ENCODE results near the gene DCLK2. TPM values are rescaled to one million over a fixed set of nuclear protein-coding genes. Genes with fewer than 3 reads are reported as not detected.

The DCLK2 gene
- total and polyA plus RNA-seq, 2 of the 4 experiments (the other 2 are of a cell fraction) = 11.3 to 15.5 TPM

GRCh38 chr4:150160473-150160872 lies 82.2 kb downstream of the DCLK2 start:
- H3K27me3 ChIP-seq (ENCODE audit: control insufficient read depth, insufficient read depth, low read length) = no peaks in the 10 kb centered on the region
- dilution Hi-C loops (cut with HindIII; ENCODE audit: low sequenced_read_pairs, unreplicated experiment) = no loop called here
- H2AK5ac ChIP-seq (ENCODE audit: low read depth, low read length) = no peak overlapping the region
- no peak overlapping the region for H3K23ac ChIP-seq (ENCODE audit: low read depth, low read length)
- no peak overlapping the region for H3K27ac ChIP-seq (ENCODE audit: insufficient read depth, low read length)
- no TSS peak for BruUV-seq (replicated peaks)
- TF ChIP-seq RAD21 (IDR thresholded peaks at IDR 0.05; ENCODE audit: low read length) (no peak), RFX5 (IDR thresholded peaks at IDR 0.05; ENCODE audit: low read depth, low read length) (no peak)
- no peak overlapping the region for H3K4ac ChIP-seq (ENCODE audit: low read depth, low read length)
- H3K56ac ChIP-seq (ENCODE audit: extremely low read depth, insufficient read depth, low read length) = no peak overlapping the region
- no peak overlapping the region for H4K8ac ChIP-seq (ENCODE audit: low read depth in 2 of 2, low read length in 2 of 2)
- no CpG with 5 or more reads among the region's 2 CpGs for WGBS, 2 experiments (ENCODE audit: extremely low coverage in 2 of 2, insufficient read length in 1 of 2)
- H3K79me1 ChIP-seq (ENCODE audit: low read depth in 1 of 2, low read length in 2 of 2) = peaks cover 51 to 65% of the 10 kb centered on the region in 2 experiments
- H3K9me1 ChIP-seq (ENCODE audit: insufficient read depth, low read length) = peaks cover 3% of the 10 kb centered on the region; the same call in 1 of the 2 replicates
- no peaks in the 10 kb centered on the region for H3K9me3 ChIP-seq (ENCODE audit: control insufficient read depth, insufficient read depth, low read length)
- H2AFZ ChIP-seq (replicated peaks; ENCODE audit: low read length, poor library complexity) = no peak overlapping the region
- H4K91ac ChIP-seq (ENCODE audit: insufficient read depth, low read depth, low read length) = no peak overlapping the region
- no peak overlapping the region for H2BK20ac ChIP-seq (ENCODE audit: low read depth, low read length)
- no peak overlapping the region for H3K18ac ChIP-seq (ENCODE audit: low read depth, low read length)
- H2AK9ac ChIP-seq (replicated peaks; ENCODE audit: low read depth, low read length, poor library complexity) = no peak overlapping the region
- no peaks in the 10 kb centered on the region for H4K20me1 ChIP-seq (ENCODE audit: insufficient read depth, low read length)
- no peak overlapping the region for H3K9ac ChIP-seq (ENCODE audit: low read depth, low read length)
- no peak overlapping the region for H3K4me2 ChIP-seq (ENCODE audit: low read depth, low read length)
- no peak overlapping the region for H3K14ac ChIP-seq (replicated peaks; ENCODE audit: low read depth, low read length)
- no peak for ATAC-seq (ENCODE audit: low read depth)
- H3K4me1 ChIP-seq (ENCODE audit: control insufficient read depth, insufficient read depth, low read length) = no peaks in the 10 kb centered on the region
- in situ Hi-C loops (cut with MboI; ENCODE audit: low sequenced_read_pairs) = no loop called here
- no peak for DNase-seq
- POLR2A ChIA-PET (ENCODE audit: unreplicated experiment) = no interaction called here
- H2BK15ac ChIP-seq (ENCODE audit: low read depth, low read length) = no peak overlapping the region
- CTCF ChIA-PET = no interaction called here
- no peak overlapping the region for H2BK120ac ChIP-seq (ENCODE audit: low read depth, low read length)
- no peak overlapping the region for H4K5ac ChIP-seq (ENCODE audit: low read depth, low read length)
- no peak overlapping the region for H3K4me3 ChIP-seq (ENCODE audit: insufficient read depth, low read depth, low read length)
- H2BK5ac ChIP-seq (ENCODE audit: low read depth, low read length, poor library complexity, severe bottlenecking) = no peak overlapping the region
- intact Hi-C loops (cut with micrococcal nuclease) = no loop called here
- no peaks in the 10 kb centered on the region for H3K36me3 ChIP-seq (ENCODE audit: control insufficient read depth, insufficient read depth, low read length)

Measured in IMR-90 (cell line).